Astrocyte (in vitro differentiated cells and primary cell): ENCODE results near the gene FGD5. TPM values are rescaled to one million over a fixed set of nuclear protein-coding genes. Genes with fewer than 3 reads are reported as not detected.

Experiments used
- DNase-seq: peaks from one replicate; pipeline ENCODE4 v3.0.0-alpha.2; 2010; ENCODE audit warnings: low read depth
- FAIRE-seq: peaks from 2 replicates; lab custom pipeline; 2011; peaks lifted over from hg19 to GRCh38; lab: Jason Lieb, UNC
- H2AFZ ChIP-seq: 2 replicates; pipeline ENCODE4 v1.6.0; 2012; ENCODE audit warnings: low read depth, low read length, inconsistent platforms
- H3K27ac ChIP-seq: 2 replicates; pipeline ENCODE4 v1.5.1; 2011; ENCODE audit warnings: low read depth, low read length, inconsistent platforms
- H3K27me3 ChIP-seq: 2 replicates; pipeline ENCODE4 v1.6.0; 2011; ENCODE audit warnings: low read length, inconsistent platforms; ENCODE audit not compliant: insufficient read depth
- H3K36me3 ChIP-seq: 2 replicates; pipeline ENCODE4 v1.5.1; 2011; ENCODE audit warnings: low read length, inconsistent platforms; ENCODE audit not compliant: insufficient read depth
- H3K4me1 ChIP-seq: 2 replicates; pipeline ENCODE4 v1.5.1; 2011; ENCODE audit warnings: low read length, inconsistent platforms; ENCODE audit not compliant: insufficient read depth
- H3K4me2 ChIP-seq: 2 replicates; pipeline ENCODE4 v1.6.0; 2012; ENCODE audit warnings: low read length, inconsistent platforms
- H3K4me3 ChIP-seq: 2 replicates; pipeline ENCODE4 v1.5.1; 2011; ENCODE audit warnings: low read depth, mild to moderate bottlenecking, low read length, inconsistent platforms; ENCODE audit not compliant: insufficient read depth
- H3K79me2 ChIP-seq: 2 replicates; pipeline ENCODE4 v1.6.0; 2012; ENCODE audit warnings: mild to moderate bottlenecking, low read length, inconsistent platforms; ENCODE audit not compliant: insufficient read depth
- H3K9ac ChIP-seq: 2 replicates; pipeline ENCODE4 v1.6.0; 2012; ENCODE audit warnings: mild to moderate bottlenecking, low read length, inconsistent platforms
- H3K9me3 ChIP-seq: 2 replicates; pipeline ENCODE4 v1.5.1; 2012; ENCODE audit warnings: low read depth, mild to moderate bottlenecking, low read length, inconsistent platforms; ENCODE audit not compliant: insufficient read depth
- H4K20me1 ChIP-seq: 2 replicates; pipeline ENCODE4 v1.6.0; 2012; ENCODE audit warnings: low read length, inconsistent platforms; ENCODE audit not compliant: insufficient read depth
- H3K27ac Mint-ChIP-seq: one replicate; pipeline ENCODE4 v1.8.0; 2021; ENCODE audit warnings: mild to moderate bottlenecking, mixed read lengths; ENCODE audit not compliant: unreplicated experiment
- H3K27me3 Mint-ChIP-seq: one replicate; pipeline ENCODE4 v1.8.0; 2021; ENCODE audit warnings: low read depth, mixed read lengths; ENCODE audit not compliant: unreplicated experiment
- H3K36me3 Mint-ChIP-seq: one replicate; pipeline ENCODE4 v1.8.0; 2021; ENCODE audit warnings: low read depth, mixed read lengths; ENCODE audit not compliant: unreplicated experiment
- H3K4me1 Mint-ChIP-seq: one replicate; pipeline ENCODE4 v1.8.0; 2021; ENCODE audit warnings: low read depth, mixed read lengths; ENCODE audit not compliant: unreplicated experiment
- H3K4me3 Mint-ChIP-seq: one replicate; pipeline ENCODE4 v1.8.0; 2021; ENCODE audit warnings: mild to moderate bottlenecking, moderate library complexity, mixed read lengths; ENCODE audit not compliant: unreplicated experiment
- H3K9me3 Mint-ChIP-seq: one replicate; pipeline ENCODE4 v1.8.0; 2021; ENCODE audit warnings: mild to moderate bottlenecking, mixed read lengths; ENCODE audit not compliant: unreplicated experiment
- CTCF ChIP-seq: IDR thresholded peaks from 2 replicates; pipeline ENCODE4 v1.5.1; 2011; ENCODE audit warnings: low read depth, mild to moderate bottlenecking, inconsistent platforms, low read length, moderate library complexity; ENCODE audit not compliant: insufficient read depth
- EZH2 ChIP-seq: IDR thresholded peaks from 2 replicates; pipeline ENCODE4 v1.6.1; 2012; ENCODE audit warnings: mild to moderate bottlenecking, low read length, inconsistent platforms; ENCODE audit not compliant: insufficient read depth
- total RNA-seq: library from RNA; stranded (reverse); gene quantifications from 2 replicates; pipeline ENCODE4 v1.2.1, GENCODE V29; 2021

FGD5 gene
- total RNA-seq, 1 donor from 2014 or later = 2.0 TPM

GRCh38 chr3:14827776-14828175 lies 9.0 kb downstream of the FGD5 start:
- H3K79me2 ChIP-seq = no peaks in the 10 kb centered on the region
- no peak overlapping the region for H2AFZ ChIP-seq
- H3K36me3 ChIP-seq = no peaks in the 10 kb centered on the region
- H3K4me3 ChIP-seq = no peak overlapping the region
- peaks cover 5% of the 10 kb centered on the region for H3K4me1 Mint-ChIP-seq
- H3K36me3 Mint-ChIP-seq = no peaks in the 10 kb centered on the region
- H3K4me1 ChIP-seq = no peaks in the 10 kb centered on the region
- no peaks in the 10 kb centered on the region for H4K20me1 ChIP-seq
- H3K4me3 Mint-ChIP-seq = no peak overlapping the region
- H3K27me3 Mint-ChIP-seq = peaks cover 66% of the 10 kb centered on the region
- no peak overlapping the region for H3K27ac ChIP-seq
- no peaks in the 10 kb centered on the region for H3K9me3 ChIP-seq
- H3K9me3 Mint-ChIP-seq = peaks cover 2% of the 10 kb centered on the region
- H3K27ac Mint-ChIP-seq = no peak overlapping the region
- FAIRE-seq (no peak), DNase-seq (no peak)
- H3K9ac ChIP-seq = no peak overlapping the region
- H3K27me3 ChIP-seq = peaks cover 38% of the 10 kb centered on the region
- no peak overlapping the region for H3K4me2 ChIP-seq
- TF ChIP-seq EZH2 (no peak), CTCF (no peak)

GRCh38 chr3:14829811-14830210 lies 11.0 kb downstream of the FGD5 start:
- TF ChIP-seq CTCF (no peak), EZH2 (no peak)
- no peaks in the 10 kb centered on the region for H3K4me1 ChIP-seq
- H3K27ac ChIP-seq = no peak overlapping the region
- no peak for DNase-seq
- H3K4me3 ChIP-seq = no peak overlapping the region
- H3K79me2 ChIP-seq = no peaks in the 10 kb centered on the region
- no peaks in the 10 kb centered on the region for H3K36me3 ChIP-seq
- no peak overlapping the region for H2AFZ ChIP-seq
- H4K20me1 ChIP-seq = no peaks in the 10 kb centered on the region
- FAIRE-seq = no peak
- H3K9me3 ChIP-seq = no peaks in the 10 kb centered on the region
- Mint-ChIP-seq H3K4me3 (no peak overlapping the region), H3K36me3 (no peaks in the 10 kb centered on the region), H3K27me3 (peaks cover 56% of the 10 kb centered on the region), H3K27ac (no peak overlapping the region), H3K9me3 (peaks cover 2% of the 10 kb centered on the region), H3K4me1 (peaks cover 5% of the 10 kb centered on the region)
- peaks cover 33% of the 10 kb centered on the region for H3K27me3 ChIP-seq
- H3K9ac ChIP-seq = no peak overlapping the region
- H3K4me2 ChIP-seq = no peak overlapping the region

- Mint-ChIP-seq H3K36me3 (no peaks in the 10 kb centered on the region), H3K4me3 (no peak overlapping the region), H3K27me3 (peaks cover 66% of the 10 kb centered on the region), H3K27ac (no peak overlapping the region), H3K9me3 (peaks cover 2% of the 10 kb centered on the region), H3K4me1 (peaks cover 5% of the 10 kb centered on the region)
- TF ChIP-seq EZH2 (no peak), CTCF (no peak)
- FAIRE-seq (no peak), DNase-seq (no peak)
- H3K4me2 ChIP-seq = no peak overlapping the region
- no peak overlapping the region for H3K27ac ChIP-seq
- no peaks in the 10 kb centered on the region for H3K79me2 ChIP-seq
- H2AFZ ChIP-seq = no peak overlapping the region
- peaks cover 32% of the 10 kb centered on the region for H3K27me3 ChIP-seq
- H3K4me1 ChIP-seq = no peaks in the 10 kb centered on the region
- H3K9ac ChIP-seq = no peak overlapping the region
- H3K36me3 ChIP-seq = no peaks in the 10 kb centered on the region
- H3K9me3 ChIP-seq = no peaks in the 10 kb centered on the region
- H4K20me1 ChIP-seq = no peaks in the 10 kb centered on the region
- no peak overlapping the region for H3K4me3 ChIP-seq
Measured at GRCh38 chr3:14831916-14832450, 13.2 kb downstream of the FGD5 start.
